Esophagus muscularis mucosa (tissue), 4 donors: ENCODE measurements around the gene MCUR1.

Experiments used
- CTCF ChIP-seq, 3 experiments: fragments of 200-600 bp in 2 of 3; fragments of 450-650 bp in 1 of 3; sonication (generic) in 2 of 3; IDR thresholded peaks; one replicate each; pipeline ENCODE4 v1.5.1; 2017 to 2019; ENCODE audit warnings: antibody characterized with exemption in 3 of 3, mild to moderate bottlenecking in 2 of 3, moderate library complexity in 1 of 3
- EP300 ChIP-seq: sonication (generic); formaldehyde crosslinking; IDR thresholded peaks from one replicate; pipeline ENCODE4 v1.6.1; 2017; ENCODE audit warnings: antibody characterized with exemption
- POLR2AphosphoS5 ChIP-seq, 2 donors: sonication (generic); formaldehyde crosslinking; IDR thresholded peaks; one replicate each; pipeline ENCODE4 v1.6.1; 2017; ENCODE audit warnings: antibody characterized with exemption in 2 of 2

GRCh38 chr6:13766201-13766634 lies 48.1 kb downstream of the MCUR1 start:
- TF ChIP-seq POLR2AphosphoS5 (IDR thresholded peaks at IDR 0.05) (no peak), CTCF (IDR thresholded peaks at IDR 0.05) (no peak), EP300 (no peak)
